Liver (tissue), 9 donors: ENCODE results near the gene SEMA4C. TPM values are rescaled to one million over a fixed set of nuclear protein-coding genes. Genes with fewer than 3 reads are reported as not detected.

Experiments
- DNase-seq: peaks from one replicate; pipeline ENCODE4 v3.0.0-alpha.2; 2017; ENCODE audit warnings: low spot score
- H3K27ac ChIP-seq, 2 donors: one replicate each; pipeline ENCODE4 v1.7.0; 2013; ENCODE audit warnings: inconsistent platforms in 2 of 2, low read length in 2 of 2, control low read depth in 1 of 2, low read depth in 1 of 2, mild to moderate bottlenecking in 1 of 2
- H3K27me3 ChIP-seq, 4 donors: one replicate each; pipeline versions ENCODE4 v1.6.1 to v1.7.0; 2013; ENCODE audit warnings: low read length in 3 of 4, inconsistent platforms in 1 of 4, mild to moderate bottlenecking in 1 of 4, moderate library complexity in 1 of 4; ENCODE audit not compliant: control insufficient read depth in 4 of 4, insufficient read depth in 4 of 4
- H3K36me3 ChIP-seq, 4 donors: one replicate each; pipeline versions ENCODE4 v1.6.1 to v1.7.0; 2013; ENCODE audit warnings: low read length in 3 of 4, mild to moderate bottlenecking in 3 of 4, low read depth in 1 of 4, moderate library complexity in 1 of 4; ENCODE audit not compliant: control insufficient read depth in 4 of 4, insufficient read depth in 3 of 4
- H3K4me1 ChIP-seq, 4 donors: one replicate each; pipeline versions ENCODE4 v1.6.1 to v1.7.0; 2013; ENCODE audit warnings: low read length in 3 of 4, mild to moderate bottlenecking in 3 of 4, moderate library complexity in 1 of 4; ENCODE audit not compliant: control insufficient read depth in 4 of 4, insufficient read depth in 4 of 4
- H3K4me3 ChIP-seq, 3 donors: one replicate each; pipeline versions ENCODE4 v1.6.1 to v1.7.0; 2013; ENCODE audit warnings: low read length in 3 of 3, control low read depth in 1 of 3, low read depth in 1 of 3, mild to moderate bottlenecking in 1 of 3
- H3K9ac ChIP-seq, 2 donors: one replicate each; pipeline ENCODE4 v1.7.0; 2013; ENCODE audit warnings: low read length in 2 of 2, mild to moderate bottlenecking in 2 of 2, moderate library complexity in 2 of 2, control low read depth in 1 of 2, low read depth in 1 of 2
- H3K9me3 ChIP-seq, 4 donors: one replicate each; pipeline versions ENCODE4 v1.6.1 to v1.7.0; 2013; ENCODE audit warnings: low read length in 3 of 4; ENCODE audit not compliant: control insufficient read depth in 4 of 4
- CTCF ChIP-seq: fragments of 150-350 bp; IDR thresholded peaks from 2 replicates; pipeline ENCODE4 v1.5.1; 2017; ENCODE audit warnings: improper control_type of control experiment, low read depth, low read length; ENCODE audit not compliant: missing input control
- EGR1 ChIP-seq, 2 donors: IDR thresholded peaks; 2 replicates each; pipeline ENCODE4 v1.6.1; 2016 to 2018; ENCODE audit warnings: antibody characterized with exemption in 2 of 2, low read depth in 2 of 2
- FOXA1 ChIP-seq: IDR thresholded peaks from 2 replicates; pipeline ENCODE4 v1.6.1; 2016; ENCODE audit warnings: antibody characterized with exemption
- FOXA2 ChIP-seq: IDR thresholded peaks from 2 replicates; pipeline ENCODE4 v1.6.1; 2016; ENCODE audit warnings: antibody characterized with exemption
- GABPA ChIP-seq, 2 donors: IDR thresholded peaks in 1 of 2; conservative IDR thresholded peaks in 1 of 2; 2 replicates each; pipeline ENCODE4 v1.6.1; 2016; ENCODE audit warnings: antibody characterized with exemption in 2 of 2, mild to moderate bottlenecking in 1 of 2, moderate library complexity in 1 of 2
- HNF4A ChIP-seq, 2 donors: conservative IDR thresholded peaks; 2 replicates each; pipeline ENCODE4 v1.6.1; 2016; ENCODE audit warnings: antibody characterized with exemption in 2 of 2, mild to moderate bottlenecking in 2 of 2
- HNF4G ChIP-seq: IDR thresholded peaks from 2 replicates; pipeline ENCODE4 v1.6.1; 2016; ENCODE audit warnings: antibody characterized with exemption
- JUND ChIP-seq, 2 donors: IDR thresholded peaks; 2 replicates each; pipeline ENCODE4 v1.6.1; 2016; ENCODE audit warnings: antibody characterized with exemption in 2 of 2
- NR2F2 ChIP-seq: IDR thresholded peaks from 2 replicates; pipeline ENCODE4 v1.6.1; 2016; ENCODE audit warnings: antibody characterized with exemption
- RAD21 ChIP-seq, 2 donors: IDR thresholded peaks; 2 replicates each; pipeline ENCODE4 v1.6.1; 2016; ENCODE audit warnings: antibody characterized with exemption in 2 of 2, mild to moderate bottlenecking in 2 of 2
- REST ChIP-seq: IDR thresholded peaks from 2 replicates; pipeline ENCODE4 v1.6.1; 2016; ENCODE audit warnings: antibody characterized with exemption, mild to moderate bottlenecking
- RXRA ChIP-seq, 2 donors: IDR thresholded peaks; 2 replicates each; pipeline ENCODE4 v1.6.1; 2017 to 2018; ENCODE audit warnings: antibody characterized with exemption in 2 of 2, mild to moderate bottlenecking in 1 of 2
- SP1 ChIP-seq: IDR thresholded peaks from 2 replicates; pipeline ENCODE4 v1.6.1; 2018; ENCODE audit warnings: antibody characterized with exemption, mild to moderate bottlenecking
- TAF1 ChIP-seq: conservative IDR thresholded peaks from 2 replicates; pipeline ENCODE4 v1.6.1; 2016; ENCODE audit warnings: antibody characterized with exemption, mild to moderate bottlenecking
- YY1 ChIP-seq: IDR thresholded peaks from 2 replicates; pipeline ENCODE4 v1.6.1; 2016; ENCODE audit warnings: antibody characterized with exemption, mild to moderate bottlenecking
- WGBS: extraction: QIAGEN DNeasy Blood & Tissue Kit; methylation state at CpG from one replicate; pipeline ENCODE4 v1.1.7; 2013; 5-methylcytosine and 5-hydroxymethylcytosine counted together
- polyA plus RNA-seq, 2 donors: library from polyadenylated mRNA; stranded (reverse) in 1 of 2; unstranded in 1 of 2; fragments of 200-250 nt in 1 of 2; fragments of >200 nt in 1 of 2; fragmentation: Nextera tagmentation in 1 of 2; extraction: Ambion mirVana in 1 of 2; gene quantifications; one replicate each; pipeline versions ENCODE4 v1.2.1 to v1.2.3, GENCODE V29; 2013 to 2015
- total RNA-seq, 2 donors: library from RNA; depleted of rRNA; stranded (reverse); fragments of >200 nt; gene quantifications; one replicate each; pipeline ENCODE4 v1.2.3, GENCODE V29; 2014
- TF ChIP-seq, protein P1 (sequence below): IDR thresholded peaks from 2 replicates; pipeline ENCODE4 v1.6.1; 2016; ENCODE audit warnings: antibody characterized with exemption
- TF ChIP-seq, protein P2 (sequence below): IDR thresholded peaks from 2 replicates; pipeline ENCODE4 v1.6.1; 2016; ENCODE audit warnings: antibody characterized with exemption
- TF ChIP-seq, protein P3 (sequence below): IDR thresholded peaks from 2 replicates; pipeline ENCODE4 v1.6.1; 2016; ENCODE audit warnings: antibody characterized with exemption
- donor health status: healthy.
- donor health status: healthy.
- donor health status: healthy.
- donor health status: healthy.
- donor health status: healthy.

Gene SEMA4C
- total and polyA plus RNA-seq, 4 donors = 3.7 to 23.2 (median 13.2) TPM

DNA sequence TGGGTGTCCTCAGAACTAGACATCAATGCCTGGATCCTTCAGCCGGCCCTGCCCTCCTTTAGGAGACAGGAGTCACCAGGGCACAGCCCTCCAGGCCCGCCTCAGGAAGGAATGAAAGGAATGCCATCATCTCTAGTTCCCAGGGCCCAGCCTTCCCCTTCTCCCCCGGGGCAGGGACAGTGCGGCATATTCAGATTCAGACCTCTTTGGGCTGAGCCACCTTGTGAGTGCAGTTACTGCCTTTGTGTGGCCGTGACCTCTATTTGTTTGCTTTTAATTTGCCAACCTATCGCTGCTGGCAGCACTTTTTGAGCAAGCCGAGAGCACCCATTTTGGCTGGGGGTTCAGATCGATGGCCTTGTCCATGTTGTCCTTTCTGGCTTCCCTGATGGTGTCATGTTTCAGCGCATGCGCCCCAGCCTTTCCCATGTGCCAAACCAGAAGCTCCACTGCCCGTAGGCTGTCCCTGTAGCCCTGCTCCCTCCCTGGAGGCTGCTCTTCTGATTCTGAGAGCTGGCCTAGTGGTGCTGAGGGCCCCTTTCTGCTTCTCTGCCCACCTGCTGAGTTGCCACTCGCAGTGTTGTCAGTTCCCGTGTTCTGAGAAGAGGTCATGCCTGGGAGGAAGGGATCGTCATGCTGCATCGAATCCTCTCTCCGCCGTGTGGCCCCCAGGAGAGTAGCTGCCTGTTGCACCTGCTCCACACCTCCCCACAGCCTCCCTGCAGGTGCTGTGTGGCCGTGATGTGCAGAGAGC lies 36.9 kb downstream of the SEMA4C start:
- peak; percentile 82 for TF ChIP-seq FOXA2
- TF ChIP-seq TAF1 = peak; percentile 74
- TF ChIP-seq REST = peak; percentile 92
- TF ChIP-seq YY1 = peak; percentile 99
- TF ChIP-seq, protein P1, sequence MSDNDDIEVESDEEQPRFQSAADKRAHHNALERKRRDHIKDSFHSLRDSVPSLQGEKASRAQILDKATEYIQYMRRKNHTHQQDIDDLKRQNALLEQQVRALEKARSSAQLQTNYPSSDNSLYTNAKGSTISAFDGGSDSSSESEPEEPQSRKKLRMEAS = peak; percentile 90
- peak; percentile 91 to 93 for TF ChIP-seq RXRA (IDR thresholded peaks at IDR 0.05)
- TF ChIP-seq HNF4G = peak; percentile 26
- no peak for TF ChIP-seq CTCF
- TF ChIP-seq, protein P2, sequence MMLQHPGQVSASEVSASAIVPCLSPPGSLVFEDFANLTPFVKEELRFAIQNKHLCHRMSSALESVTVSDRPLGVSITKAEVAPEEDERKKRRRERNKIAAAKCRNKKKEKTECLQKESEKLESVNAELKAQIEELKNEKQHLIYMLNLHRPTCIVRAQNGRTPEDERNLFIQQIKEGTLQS = peak; percentile 33
- peak; percentile 71 for TF ChIP-seq FOXA1
- peak; percentile 65 to 84 for TF ChIP-seq HNF4A (conservative IDR thresholded peaks at IDR 0.05)
- peak in 1 of 2 donors; percentile 65 for TF ChIP-seq JUND (IDR thresholded peaks at IDR 0.05)
- TF ChIP-seq EGR1 (IDR thresholded peaks at IDR 0.05; ENCODE audit: low read depth in 2 of 2) = peak in 1 of 2 donors; percentile 29
- peak; percentile 75 for TF ChIP-seq NR2F2
- no peak for TF ChIP-seq GABPA (IDR thresholded peaks at IDR 0.05 in 1 of 2, conservative IDR thresholded peaks at IDR 0.05 in 1 of 2)
- peak; percentile 87 for TF ChIP-seq SP1
- TF ChIP-seq RAD21 (IDR thresholded peaks at IDR 0.05) = peak; percentile 49 to 54
- TF ChIP-seq, protein P3, sequence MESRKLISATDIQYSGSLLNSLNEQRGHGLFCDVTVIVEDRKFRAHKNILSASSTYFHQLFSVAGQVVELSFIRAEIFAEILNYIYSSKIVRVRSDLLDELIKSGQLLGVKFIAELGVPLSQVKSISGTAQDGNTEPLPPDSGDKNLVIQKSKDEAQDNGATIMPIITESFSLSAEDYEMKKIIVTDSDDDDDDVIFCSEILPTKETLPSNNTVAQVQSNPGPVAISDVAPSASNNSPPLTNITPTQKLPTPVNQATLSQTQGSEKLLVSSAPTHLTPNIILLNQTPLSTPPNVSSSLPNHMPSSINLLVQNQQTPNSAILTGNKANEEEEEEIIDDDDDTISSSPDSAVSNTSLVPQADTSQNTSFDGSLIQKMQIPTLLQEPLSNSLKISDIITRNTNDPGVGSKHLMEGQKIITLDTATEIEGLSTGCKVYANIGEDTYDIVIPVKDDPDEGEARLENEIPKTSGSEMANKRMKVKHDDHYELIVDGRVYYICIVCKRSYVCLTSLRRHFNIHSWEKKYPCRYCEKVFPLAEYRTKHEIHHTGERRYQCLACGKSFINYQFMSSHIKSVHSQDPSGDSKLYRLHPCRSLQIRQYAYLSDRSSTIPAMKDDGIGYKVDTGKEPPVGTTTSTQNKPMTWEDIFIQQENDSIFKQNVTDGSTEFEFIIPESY = peak; percentile 89
- no peak overlapping the region for H3K4me3 ChIP-seq
- H3K4me1 ChIP-seq = peaks cover 15 to 43% (median 41%) of the 10 kb centered on the region in 4 donors
- H3K27me3 ChIP-seq = no peaks in the 10 kb centered on the region
- peak; percentile 69 for DNase-seq
- H3K27ac ChIP-seq = peak overlapping the region; percentile 29 to 55
- 34% methylated on average over 18 of the region's 18 CpGs for WGBS
- H3K9ac ChIP-seq = no peak overlapping the region
- H3K9me3 ChIP-seq = no peaks in the 10 kb centered on the region
- H3K36me3 ChIP-seq = peaks cover 5 to 34% (median 19%) of the 10 kb centered on the region in 4 donors
